ENCODE results near the gene HOXC5. TPM values are rescaled to one million over a fixed set of nuclear protein-coding genes. Genes with fewer than 3 reads are reported as not detected.

HOXC5 gene
- total and polyA plus RNA-seq, 4 donors, result 3.8 to 3.9 TPM; not detected in 2

- ATAC-seq (ENCODE audit: low FRiP score) (no peak), DNase-seq (no peak)
- Histone ChIP-seq H3K4me1 (ENCODE audit: control insufficient read depth in 1 of 2, insufficient read depth in 2 of 2, low read length in 2 of 2) (no peaks in the 10 kb centered on the region), H3K27me3 (ENCODE audit: control insufficient read depth in 1 of 2, insufficient read depth in 2 of 2, low read length in 1 of 2) (peaks cover 0 to 6% of the 10 kb centered on the region in 2 donors), H3K27ac (ENCODE audit: low read depth in 1 of 2, low read length in 2 of 2) (no peak overlapping the region), H3K4me3 (ENCODE audit: low read length in 2 of 2) (no peak overlapping the region), H3K9me3 (ENCODE audit: control insufficient read depth, low read length) (no peaks in the 10 kb centered on the region), H3K36me3 (ENCODE audit: control insufficient read depth in 1 of 2, insufficient read depth in 2 of 2, low read length in 1 of 2) (no peaks in the 10 kb centered on the region)
- intact Hi-C loops (cut with DNase I), result loop anchor here in 1 of 2 donors (5.0 kb wide), 1 partner anchor 219 kb away; no protein-coding TSS in a partner anchor
- 52 to 57% methylated on average over 4 of the region's 4 CpGs for WGBS, 2 donors
Measured at GRCh38 chr12:53987787-53988230, 45.0 kb upstream of the HOXC5 start.

DNA sequence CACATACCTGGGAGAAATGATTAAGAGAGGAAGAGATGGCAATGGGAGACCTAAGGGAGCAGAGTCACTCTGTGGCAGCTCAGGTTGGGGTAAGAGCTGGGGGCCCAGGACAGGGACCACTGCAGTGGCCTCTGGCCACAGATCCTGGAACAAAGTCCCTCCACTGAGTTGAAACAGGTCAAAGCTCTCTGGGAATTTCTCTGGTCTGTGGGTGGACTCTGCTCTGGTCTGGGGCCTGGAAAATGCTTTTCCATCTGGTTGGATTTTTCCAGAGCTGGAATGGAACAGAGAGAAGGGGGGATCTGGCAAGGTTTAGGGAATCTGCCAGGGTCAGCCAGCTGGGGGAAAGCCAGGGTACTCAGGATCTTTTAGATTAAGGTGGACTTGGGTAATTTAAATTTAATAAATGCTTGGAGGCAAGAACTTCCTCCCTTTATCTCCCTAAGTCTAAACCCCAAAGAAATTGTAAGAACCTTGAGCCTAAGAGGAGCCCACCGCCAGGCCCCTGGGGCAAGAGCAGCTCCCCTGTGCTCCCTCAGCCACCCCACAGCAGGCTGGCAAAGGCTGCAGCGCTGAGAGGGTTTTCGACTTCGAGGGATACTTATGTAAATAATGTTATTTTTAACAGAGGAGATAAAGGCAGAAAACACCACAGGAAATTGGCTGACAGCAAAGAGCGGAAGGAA, 44.2 kb upstream of the HOXC5 start:
- 25 to 28% methylated on average over 5 of the region's 5 CpGs for WGBS, 2 donors
- DNase-seq, result no peak
- H3K27me3 ChIP-seq (ENCODE audit: control insufficient read depth in 1 of 2, insufficient read depth in 2 of 2, low read length in 1 of 2), result peaks cover 0 to 6% of the 10 kb centered on the region in 2 donors
- no peaks in the 10 kb centered on the region for H3K9me3 ChIP-seq (ENCODE audit: control insufficient read depth, low read length)
- H3K36me3 ChIP-seq (ENCODE audit: control insufficient read depth in 1 of 2, insufficient read depth in 2 of 2, low read length in 1 of 2), result no peaks in the 10 kb centered on the region
- no peak overlapping the region for H3K4me3 ChIP-seq (ENCODE audit: low read length in 2 of 2)
- H3K4me1 ChIP-seq (ENCODE audit: control insufficient read depth in 1 of 2, insufficient read depth in 2 of 2, low read length in 2 of 2), result no peaks in the 10 kb centered on the region
- intact Hi-C loops (cut with DNase I), result loop anchor here in 1 of 2 donors (5.0 kb wide), 1 partner anchor 219 kb away; no protein-coding TSS in a partner anchor
- no peak for ATAC-seq (ENCODE audit: low FRiP score)
- H3K27ac ChIP-seq (ENCODE audit: low read depth in 1 of 2, low read length in 2 of 2), result no peak overlapping the region

GRCh38 chr12:53989227-53990113, 43.4 kb upstream of the HOXC5 start:
- no peaks in the 10 kb centered on the region for H3K4me1 ChIP-seq (ENCODE audit: control insufficient read depth in 1 of 2, insufficient read depth in 2 of 2, low read length in 2 of 2)
- no peak overlapping the region for H3K4me3 ChIP-seq (ENCODE audit: low read length in 2 of 2)
- no peak for DNase-seq

GRCh38 chr12:53990311-53991076, 42.4 kb upstream of the HOXC5 start:
- Histone ChIP-seq H3K9me3 (ENCODE audit: control insufficient read depth, low read length) (no peaks in the 10 kb centered on the region), H3K4me1 (ENCODE audit: control insufficient read depth in 1 of 2, insufficient read depth in 2 of 2, low read length in 2 of 2) (no peaks in the 10 kb centered on the region), H3K27ac (ENCODE audit: low read depth in 1 of 2, low read length in 2 of 2) (no peak overlapping the region), H3K4me3 (ENCODE audit: low read length in 2 of 2) (no peak overlapping the region), H3K36me3 (ENCODE audit: control insufficient read depth in 1 of 2, insufficient read depth in 2 of 2, low read length in 1 of 2) (no peaks in the 10 kb centered on the region), H3K27me3 (ENCODE audit: control insufficient read depth in 1 of 2, insufficient read depth in 2 of 2, low read length in 1 of 2) (peaks cover 0 to 6% of the 10 kb centered on the region in 2 donors)
- ATAC-seq (ENCODE audit: low FRiP score) (no peak), DNase-seq (no peak)
- intact Hi-C loops (cut with DNase I), result no loop called here
- WGBS, 2 donors, result 6 to 10% methylated on average over 27 of the region's 27 CpGs

More at GRCh38 chr12:53989227-53990113, 43.4 kb upstream of the HOXC5 start:
- H3K36me3 ChIP-seq (ENCODE audit: control insufficient read depth in 1 of 2, insufficient read depth in 2 of 2, low read length in 1 of 2), result no peaks in the 10 kb centered on the region
- H3K27me3 ChIP-seq (ENCODE audit: control insufficient read depth in 1 of 2, insufficient read depth in 2 of 2, low read length in 1 of 2), result peaks cover 0 to 6% of the 10 kb centered on the region in 2 donors
- no peak for ATAC-seq (ENCODE audit: low FRiP score)
- WGBS, 2 donors, result 11 to 16% methylated on average over 28 of the region's 28 CpGs
- H3K9me3 ChIP-seq (ENCODE audit: control insufficient read depth, low read length), result no peaks in the 10 kb centered on the region
- no peak overlapping the region for H3K27ac ChIP-seq (ENCODE audit: low read depth in 1 of 2, low read length in 2 of 2)
- intact Hi-C loops (cut with DNase I), result loop anchor here in 1 of 2 donors (5.0 kb wide), 1 partner anchor 218 kb away; no protein-coding TSS in a partner anchor

GRCh38 chr12:53991077-53991460, 41.8 kb upstream of the HOXC5 start:
- H3K9me3 ChIP-seq (ENCODE audit: control insufficient read depth, low read length), result no peaks in the 10 kb centered on the region
- no peak overlapping the region for H3K27ac ChIP-seq (ENCODE audit: low read depth in 1 of 2, low read length in 2 of 2)
- H3K36me3 ChIP-seq (ENCODE audit: control insufficient read depth in 1 of 2, insufficient read depth in 2 of 2, low read length in 1 of 2), result no peaks in the 10 kb centered on the region
- no peak overlapping the region for H3K4me3 ChIP-seq (ENCODE audit: low read length in 2 of 2)
- intact Hi-C loops (cut with DNase I), result no loop called here
- H3K4me1 ChIP-seq (ENCODE audit: control insufficient read depth in 1 of 2, insufficient read depth in 2 of 2, low read length in 2 of 2), result no peaks in the 10 kb centered on the region
- DNase-seq (no peak), ATAC-seq (ENCODE audit: low FRiP score) (peak; percentile 63)
- 2 to 3% methylated on average over 8 of the region's 8 CpGs for WGBS, 2 donors
- peaks cover 0 to 6% of the 10 kb centered on the region in 2 donors for H3K27me3 ChIP-seq (ENCODE audit: control insufficient read depth in 1 of 2, insufficient read depth in 2 of 2, low read length in 1 of 2)

DNA sequence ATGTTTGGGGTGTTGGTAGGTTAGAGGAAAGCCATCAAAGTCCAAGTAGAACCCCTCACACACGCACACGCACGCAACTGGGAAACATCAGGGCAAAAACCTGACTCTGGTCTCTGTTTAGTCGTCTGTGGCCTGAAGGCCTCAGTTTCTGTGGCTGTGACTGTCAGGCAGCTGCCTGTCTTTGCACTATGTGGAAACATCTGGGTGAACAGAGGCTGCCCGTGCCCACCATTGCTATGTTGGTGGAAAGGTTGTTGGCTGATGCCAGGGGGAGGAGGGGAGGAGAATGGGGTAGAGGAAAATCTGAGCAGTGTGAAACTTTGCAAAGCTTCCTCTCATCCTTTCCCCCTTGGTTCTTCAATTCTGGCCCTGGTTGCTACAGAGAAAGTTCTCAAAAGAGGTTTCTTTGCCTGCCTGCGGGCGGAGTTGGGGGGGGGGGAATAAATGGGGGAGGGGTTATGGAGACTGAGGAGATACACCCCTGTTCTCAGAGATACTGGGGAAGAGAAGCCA, 40.4 kb upstream of the HOXC5 start:
- 73 to 75% methylated on average over 7 of the region's 7 CpGs for WGBS, 2 donors
- H3K9me3 ChIP-seq (ENCODE audit: control insufficient read depth, low read length), result no peaks in the 10 kb centered on the region
- H3K4me3 ChIP-seq (ENCODE audit: low read length in 2 of 2), result no peak overlapping the region
- intact Hi-C loops (cut with DNase I), result no loop called here
- peaks cover 0 to 6% of the 10 kb centered on the region in 2 donors for H3K27me3 ChIP-seq (ENCODE audit: control insufficient read depth in 1 of 2, insufficient read depth in 2 of 2, low read length in 1 of 2)
- H3K27ac ChIP-seq (ENCODE audit: low read depth in 1 of 2, low read length in 2 of 2), result no peak overlapping the region
- no peaks in the 10 kb centered on the region for H3K36me3 ChIP-seq (ENCODE audit: control insufficient read depth in 1 of 2, insufficient read depth in 2 of 2, low read length in 1 of 2)
- ATAC-seq (ENCODE audit: low FRiP score), result no peak
- no peaks in the 10 kb centered on the region for H3K4me1 ChIP-seq (ENCODE audit: control insufficient read depth in 1 of 2, insufficient read depth in 2 of 2, low read length in 2 of 2)
- no peak for DNase-seq

DNA sequence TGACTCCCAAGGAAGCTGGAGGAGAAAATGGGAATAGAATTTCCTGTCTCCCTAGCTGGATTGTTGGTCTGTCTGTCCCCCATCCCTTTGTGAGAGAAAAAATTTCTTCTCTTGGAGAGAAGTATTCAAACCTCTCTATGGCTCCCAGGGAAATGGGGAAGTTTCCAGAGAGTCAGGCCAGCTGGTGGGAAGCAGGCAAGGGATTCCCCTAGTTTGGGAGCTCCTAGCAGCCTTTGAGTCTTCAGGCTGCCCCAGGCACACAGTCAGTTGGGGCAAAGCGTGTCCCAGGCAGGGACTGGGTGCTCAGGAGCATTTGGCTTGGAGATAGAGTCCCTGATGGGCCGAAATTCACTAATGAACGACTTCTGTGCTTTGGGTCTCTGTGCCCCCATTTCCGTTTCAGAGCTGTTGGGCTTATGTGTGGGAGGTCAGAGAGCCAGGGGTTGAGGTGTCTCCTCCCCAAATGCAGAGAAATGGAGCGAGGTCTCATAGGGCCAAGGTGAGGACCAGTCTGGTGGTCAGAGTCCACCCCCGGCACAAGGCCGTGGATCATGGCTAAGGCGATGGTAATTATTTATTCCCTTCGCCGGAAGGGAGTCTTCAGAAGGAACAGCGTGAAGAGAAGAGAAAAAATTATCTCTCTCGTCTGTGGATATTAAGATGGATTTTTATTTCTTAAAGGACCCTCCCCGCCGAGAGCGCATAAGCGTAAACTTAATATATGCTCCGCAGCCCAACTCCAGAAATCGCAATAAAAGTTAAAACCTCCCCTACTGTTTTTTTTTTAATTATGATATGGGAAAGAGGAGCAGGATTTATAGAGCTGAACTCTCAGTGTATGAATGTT, 39.5 kb upstream of the HOXC5 start:
- Histone ChIP-seq H3K27ac (ENCODE audit: low read depth in 1 of 2, low read length in 2 of 2) (no peak overlapping the region), H3K9me3 (ENCODE audit: control insufficient read depth, low read length) (no peaks in the 10 kb centered on the region), H3K27me3 (ENCODE audit: control insufficient read depth in 1 of 2, insufficient read depth in 2 of 2, low read length in 1 of 2) (peaks cover 0 to 6% of the 10 kb centered on the region in 2 donors), H3K4me1 (ENCODE audit: control insufficient read depth in 1 of 2, insufficient read depth in 2 of 2, low read length in 2 of 2) (no peaks in the 10 kb centered on the region), H3K4me3 (ENCODE audit: low read length in 2 of 2) (no peak overlapping the region), H3K36me3 (ENCODE audit: control insufficient read depth in 1 of 2, insufficient read depth in 2 of 2, low read length in 1 of 2) (no peaks in the 10 kb centered on the region)
- ATAC-seq (ENCODE audit: low FRiP score) (no peak), DNase-seq (no peak)
- intact Hi-C loops (cut with DNase I), result no loop called here
- 55 to 58% methylated on average over 18 of the region's 18 CpGs for WGBS, 2 donors

- Histone ChIP-seq H3K27me3 (ENCODE audit: control insufficient read depth in 1 of 2, insufficient read depth in 2 of 2, low read length in 1 of 2) (peaks cover 0 to 6% of the 10 kb centered on the region in 2 donors), H3K4me3 (ENCODE audit: low read length in 2 of 2) (no peak overlapping the region), H3K9me3 (ENCODE audit: control insufficient read depth, low read length) (no peaks in the 10 kb centered on the region), H3K4me1 (ENCODE audit: control insufficient read depth in 1 of 2, insufficient read depth in 2 of 2, low read length in 2 of 2) (no peaks in the 10 kb centered on the region), H3K27ac (ENCODE audit: low read depth in 1 of 2, low read length in 2 of 2) (no peak overlapping the region), H3K36me3 (ENCODE audit: control insufficient read depth in 1 of 2, insufficient read depth in 2 of 2, low read length in 1 of 2) (no peaks in the 10 kb centered on the region)
- ATAC-seq (ENCODE audit: low FRiP score), result no peak
- no peak for DNase-seq
- intact Hi-C loops (cut with DNase I), result no loop called here
- WGBS, 2 donors, result 14 to 18% methylated on average over 19 of the region's 19 CpGs
Measured at GRCh38 chr12:53994009-53994263, 38.9 kb upstream of the HOXC5 start.

Measured in aorta (tissue), 5 donors.